H1 (cell line): Measurements from ENCODE around the gene COA4. TPM values are rescaled to one million over a fixed set of nuclear protein-coding genes. Genes with fewer than 3 reads are reported as not detected.

Experiments used
- BRCA1 ChIP-seq: IDR thresholded peaks from 2 replicates; pipeline ENCODE4 v1.6.1; 2012; ENCODE audit warnings: low read depth, low read length, improper control_type of control experiment
- CHD2 ChIP-seq: IDR thresholded peaks from 2 replicates; pipeline ENCODE4 v1.6.1; 2012; ENCODE audit warnings: low read length, improper control_type of control experiment
- GTF2F1 ChIP-seq: IDR thresholded peaks from 2 replicates; pipeline ENCODE4 v1.6.1; 2012; ENCODE audit warnings: low read depth, low read length, improper control_type of control experiment, borderline replicate concordance
- JUN ChIP-seq: IDR thresholded peaks from 2 replicates; pipeline ENCODE4 v1.6.1; 2011; ENCODE audit warnings: low read depth, mild to moderate bottlenecking, improper control_type of control experiment, low read length
- MAFK ChIP-seq: IDR thresholded peaks from 2 replicates; pipeline ENCODE4 v1.6.1; 2012; ENCODE audit warnings: low read depth, mild to moderate bottlenecking, improper control_type of control experiment, low read length
- NRF1 ChIP-seq: IDR thresholded peaks from 2 replicates; pipeline ENCODE4 v1.6.1; 2011; ENCODE audit warnings: mild to moderate bottlenecking, low read depth, low read length, improper control_type of control experiment
- SP4 ChIP-seq: IDR thresholded peaks from 2 replicates; pipeline ENCODE4 v1.6.1; 2012; ENCODE audit warnings: low read length, inconsistent platforms
- polyA plus RNA-seq, 7 experiments: library from polyadenylated mRNA; depleted of rRNA in 3 of 7; stranded (reverse) in 5 of 7; unstranded in 2 of 7; fragments of >200 nt in 5 of 7; fragments of 200-250 nt in 2 of 7; gene quantifications; 1 replicate in 5 of 7; 2 replicates in 1 of 7; 4 replicates in 1 of 7; pipeline versions ENCODE4 v1.2.1 to v1.2.3, GENCODE V29; 2011 to 2013; ENCODE audit warnings: missing spikeins in 2 of 7, mixed read lengths in 2 of 7
- total RNA-seq: library from RNA; stranded (reverse); fragmentation: NEBNext Ultra II Directional; extraction: Animal tissue kit (Norgen Biotek cat#: 25700); gene quantifications from 2 replicates; pipeline ENCODE4 v1.2.1, GENCODE V29; 2021
- TF ChIP-seq, protein P1 (sequence below): IDR thresholded peaks from 2 replicates; pipeline ENCODE4 v1.6.1; 2012; ENCODE audit warnings: low read length, inconsistent platforms

Gene COA4
- total and polyA plus RNA-seq, 2 of the 8 experiments (the other 6 are each of a cell fraction or from before 2014, with no cell fraction given), result 177 to 380 TPM

DNA sequence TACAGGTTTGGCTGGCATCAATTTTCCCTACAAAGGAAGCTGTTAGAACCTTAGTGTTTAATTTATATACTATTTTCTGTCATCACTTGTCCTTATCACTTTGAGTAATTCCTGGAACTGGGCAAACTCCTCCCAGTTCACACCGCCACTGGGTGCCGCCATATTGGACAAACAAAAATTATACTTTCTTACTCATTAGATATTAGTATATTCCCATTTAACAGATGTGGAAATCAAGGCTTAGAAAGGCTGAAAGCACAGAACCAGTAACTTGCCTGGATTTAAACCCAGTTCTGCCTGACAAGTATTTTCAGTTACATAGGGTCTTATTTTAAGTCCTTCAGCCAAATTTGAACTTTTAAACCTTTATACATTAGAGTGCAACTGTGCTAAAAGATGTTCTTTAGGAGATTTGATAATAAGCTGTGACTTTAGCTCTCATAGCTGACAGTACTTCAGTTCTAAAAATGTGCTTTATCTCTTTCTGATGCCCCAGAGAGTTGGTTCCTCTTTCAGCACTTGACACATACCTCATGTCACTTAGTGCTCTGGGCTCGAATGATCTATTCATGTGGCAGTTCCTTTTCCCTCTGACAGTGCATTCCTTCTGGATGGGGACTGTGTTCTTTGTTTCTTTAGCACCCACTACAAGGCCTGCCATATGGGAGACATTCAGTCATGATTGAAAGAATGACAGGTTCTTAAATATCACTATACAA, 25.4 kb downstream of the COA4 start (continued):
- TF ChIP-seq, protein P1, sequence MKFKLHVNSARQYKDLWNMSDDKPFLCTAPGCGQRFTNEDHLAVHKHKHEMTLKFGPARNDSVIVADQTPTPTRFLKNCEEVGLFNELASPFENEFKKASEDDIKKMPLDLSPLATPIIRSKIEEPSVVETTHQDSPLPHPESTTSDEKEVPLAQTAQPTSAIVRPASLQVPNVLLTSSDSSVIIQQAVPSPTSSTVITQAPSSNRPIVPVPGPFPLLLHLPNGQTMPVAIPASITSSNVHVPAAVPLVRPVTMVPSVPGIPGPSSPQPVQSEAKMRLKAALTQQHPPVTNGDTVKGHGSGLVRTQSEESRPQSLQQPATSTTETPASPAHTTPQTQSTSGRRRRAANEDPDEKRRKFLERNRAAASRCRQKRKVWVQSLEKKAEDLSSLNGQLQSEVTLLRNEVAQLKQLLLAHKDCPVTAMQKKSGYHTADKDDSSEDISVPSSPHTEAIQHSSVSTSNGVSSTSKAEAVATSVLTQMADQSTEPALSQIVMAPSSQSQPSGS, result no peak
- TF ChIP-seq SP4 (no peak), JUN (no peak), BRCA1 (no peak), CHD2 (no peak), NRF1 (no peak), GTF2F1 (no peak), MAFK (no peak)
